IMR-90 (cell line): ENCODE results near the gene DEFB108B. TPM values are rescaled to one million over a fixed set of nuclear protein-coding genes. Genes with fewer than 3 reads are reported as not detected.
"Not testable (repeated sequence)": the region's sequence is repeated elsewhere in the genome, so short reads cannot be mapped to it uniquely, and the experiment has no call there.

Experiments
- ATAC-seq: fragments of 200-7000 bp; cut with Tn5 transposase; 2 replicates; pipeline ENCODE4 v1.9.1; 2020; ENCODE audit warnings: low read depth, mild to moderate bottlenecking, moderate library complexity
- BruUV-seq: library from RNA; stranded (reverse); fragments of 400-500 nt; replicated peaks from 2 replicates; lab custom pipeline; 2021; lab: Mats Ljungman, UMichigan
- CTCF ChIA-PET: fragments of 300-600 bp; formaldehyde crosslinking; extraction: SDS; loops from one replicate; lab custom pipeline; 2021; ENCODE audit warnings: antibody characterized with exemption; lab: Yijun Ruan, JAX
- POLR2A ChIA-PET: fragments of 300-600 bp; sonication (Branson Sonifier 250); formaldehyde crosslinking; loops from one replicate; lab custom pipeline; 2022; ENCODE audit warnings: antibody characterized with exemption; ENCODE audit not compliant: unreplicated experiment; lab: Charles Lee
- DNase-seq: peaks from one replicate; pipeline ENCODE4 v3.0.0; 2013
- H2AFZ ChIP-seq: replicated peaks from 2 replicates; pipeline ENCODE3; 2013; ENCODE audit warnings: low read length, mild to moderate bottlenecking; ENCODE audit not compliant: poor library complexity
- H2AK5ac ChIP-seq: 2 replicates; pipeline ENCODE4 v1.6.1; 2013; ENCODE audit warnings: low read depth, low read length, inconsistent platforms
- H2AK9ac ChIP-seq: replicated peaks from 2 replicates; pipeline ENCODE3; 2013; ENCODE audit warnings: mild to moderate bottlenecking, low read depth, low read length, moderate library complexity; ENCODE audit not compliant: poor library complexity
- H2BK120ac ChIP-seq: 2 replicates; pipeline ENCODE4 v1.6.1; 2013; ENCODE audit warnings: low read depth, low read length, inconsistent platforms
- H2BK15ac ChIP-seq: 3 replicates; pipeline ENCODE4 v1.6.1; 2013; ENCODE audit warnings: low read depth, low read length, inconsistent platforms
- H2BK20ac ChIP-seq: 2 replicates; pipeline ENCODE4 v1.6.1; 2013; ENCODE audit warnings: low read depth, mild to moderate bottlenecking, inconsistent platforms, low read length, moderate library complexity
- H2BK5ac ChIP-seq: 2 replicates; pipeline ENCODE4 v1.6.1; 2013; ENCODE audit warnings: mild to moderate bottlenecking, low read depth, low read length, inconsistent platforms; ENCODE audit not compliant: poor library complexity, severe bottlenecking
- H3K14ac ChIP-seq: replicated peaks from 2 replicates; pipeline ENCODE4 v1.6.1; 2013; ENCODE audit warnings: low read depth, low read length, inconsistent platforms
- H3K18ac ChIP-seq: 2 replicates; pipeline ENCODE4 v1.6.1; 2013; ENCODE audit warnings: low read depth, low read length, control low read depth
- H3K23ac ChIP-seq: 2 replicates; pipeline ENCODE4 v1.6.1; 2013; ENCODE audit warnings: low read depth, low read length, inconsistent platforms
- H3K27ac ChIP-seq: 2 replicates; pipeline ENCODE4 v1.5.1; 2013; ENCODE audit warnings: mild to moderate bottlenecking, control low read depth, low read length; ENCODE audit not compliant: insufficient read depth
- H3K27me3 ChIP-seq: 2 replicates; pipeline ENCODE4 v1.6.1; 2013; ENCODE audit warnings: low read length; ENCODE audit not compliant: control insufficient read depth, insufficient read depth
- H3K36me3 ChIP-seq: 2 replicates; pipeline ENCODE4 v1.6.1; 2013; ENCODE audit warnings: low read length, mixed read lengths; ENCODE audit not compliant: control insufficient read depth, insufficient read depth
- H3K4ac ChIP-seq: 2 replicates; pipeline ENCODE4 v1.6.1; 2013; ENCODE audit warnings: low read depth, low read length, inconsistent platforms
- H3K4me1 ChIP-seq: 2 replicates; pipeline ENCODE4 v1.6.1; 2013; ENCODE audit warnings: low read length, mixed read lengths; ENCODE audit not compliant: control insufficient read depth, insufficient read depth
- H3K4me2 ChIP-seq: 2 replicates; pipeline ENCODE4 v1.6.1; 2013; ENCODE audit warnings: low read depth, mild to moderate bottlenecking, control low read depth, low read length, moderate library complexity
- H3K4me3 ChIP-seq: 2 replicates; pipeline ENCODE4 v1.5.1; 2013; ENCODE audit warnings: low read depth, mild to moderate bottlenecking, control low read depth, low read length, moderate library complexity; ENCODE audit not compliant: insufficient read depth
- H3K56ac ChIP-seq: 2 replicates; pipeline ENCODE4 v1.6.1; 2013; ENCODE audit warnings: low read length, inconsistent platforms; ENCODE audit not compliant: insufficient read depth; ENCODE audit errors: extremely low read depth
- H3K79me1 ChIP-seq, 2 experiments: 2 replicates each; pipeline ENCODE4 v1.6.1; 2013; ENCODE audit warnings: low read length in 2 of 2, inconsistent platforms in 1 of 2, low read depth in 1 of 2
- H3K9ac ChIP-seq: 2 replicates; pipeline ENCODE4 v1.6.1; 2013; ENCODE audit warnings: low read depth, low read length, control low read depth
- H3K9me1 ChIP-seq: 2 replicates; pipeline ENCODE4 v1.6.1; 2013; ENCODE audit warnings: low read length, inconsistent platforms; ENCODE audit not compliant: insufficient read depth
- H3K9me3 ChIP-seq: 2 replicates; pipeline ENCODE4 v1.6.1; 2013; ENCODE audit warnings: low read length; ENCODE audit not compliant: control insufficient read depth, insufficient read depth
- H4K20me1 ChIP-seq: 2 replicates; pipeline ENCODE4 v1.6.1; 2013; ENCODE audit warnings: low read length, inconsistent platforms; ENCODE audit not compliant: insufficient read depth
- H4K5ac ChIP-seq: 2 replicates; pipeline ENCODE4 v1.6.1; 2013; ENCODE audit warnings: mild to moderate bottlenecking, low read depth, low read length, control low read depth
- H4K8ac ChIP-seq, 2 experiments: 2 replicates each; pipeline ENCODE4 v1.6.1; 2013; ENCODE audit warnings: low read depth in 2 of 2, low read length in 2 of 2, control low read depth in 1 of 2, inconsistent platforms in 1 of 2
- H4K91ac ChIP-seq: 2 replicates; pipeline ENCODE4 v1.6.1; 2013; ENCODE audit warnings: low read depth, low read length, inconsistent platforms; ENCODE audit not compliant: insufficient read depth
- WGBS, 2 experiments: methylation state at CpG; one replicate each; pipeline versions ENCODE4 v1.1.5 to v1.1.7; 2013; ENCODE audit warnings: missing lambda C conversion rate in 2 of 2; ENCODE audit not compliant: insufficient read length in 1 of 2; ENCODE audit errors: extremely low coverage in 2 of 2; 5-methylcytosine and 5-hydroxymethylcytosine counted together
- dilution Hi-C: fragments of 300-500 bp; cut with HindIII; formaldehyde crosslinking; loops from one replicate; pipeline ENCODE4 v1.14.3; 2018; ENCODE audit warnings: low sequenced_read_pairs; ENCODE audit not compliant: unreplicated experiment
- in situ Hi-C: fragments of 300-500 bp; cut with MboI; formaldehyde crosslinking; loops from 3 replicates; pipeline ENCODE4 v1.14.3; 2019; ENCODE audit warnings: low sequenced_read_pairs, inconsistent platforms, mixed read lengths
- intact Hi-C: fragments of 100-400 bp; cut with micrococcal nuclease; formaldehyde crosslinking; loops from 2 replicates; pipeline ENCODE4 v1.10.0; 2022
- polyA plus RNA-seq, 3 experiments: library from polyadenylated mRNA; depleted of rRNA; stranded (reverse); fragments of >200 nt; gene quantifications; 2 replicates each; pipeline ENCODE4 v1.2.3, GENCODE V29; 2012; ENCODE audit warnings: low replicate concordance in 1 of 3
- total RNA-seq: library from RNA; depleted of rRNA; stranded (reverse); fragments of >200 nt; gene quantifications from 2 replicates; pipeline ENCODE4 v1.2.3, GENCODE V29; 2012

DEFB108B gene
- total and polyA plus RNA-seq, 2 of the 4 experiments (the other 2 are of a cell fraction): not detected

- H2BK5ac ChIP-seq, H2BK20ac ChIP-seq, H2BK15ac ChIP-seq, BruUV-seq, H3K36me3 ChIP-seq, H3K4ac ChIP-seq, H3K14ac ChIP-seq, H2AK5ac ChIP-seq, H3K9ac ChIP-seq, H4K5ac ChIP-seq, CTCF ChIA-PET, H3K79me1 ChIP-seq, H3K27ac ChIP-seq, H2AFZ ChIP-seq, H3K9me1 ChIP-seq, intact Hi-C loops, H3K18ac ChIP-seq, H3K23ac ChIP-seq, H3K9me3 ChIP-seq, H4K91ac ChIP-seq, in situ Hi-C loops, H2BK120ac ChIP-seq, H3K56ac ChIP-seq, H2AK9ac ChIP-seq, H3K4me2 ChIP-seq, ATAC-seq, H4K8ac ChIP-seq, H3K4me3 ChIP-seq, DNase-seq, POLR2A ChIA-PET, H3K4me1 ChIP-seq, dilution Hi-C loops, H3K27me3 ChIP-seq, H4K20me1 ChIP-seq: not testable (repeated sequence)
- 100% methylated on average over 1 of the region's 6 CpGs; no CpG with 5 or more reads in 1 of the 2 experiments for WGBS, 2 experiments
Observed at GRCh38 chr11:71842720-71843119, 9.7 kb downstream of the DEFB108B start.

- intact Hi-C loops, dilution Hi-C loops: not testable (repeated sequence)
Observed at GRCh38 chr11:71843355-71843754, 10.4 kb downstream of the DEFB108B start.

More at GRCh38 chr11:71843355-71843754, 10.4 kb downstream of the DEFB108B start:
- H2AK5ac ChIP-seq, H3K56ac ChIP-seq, in situ Hi-C loops, H2BK15ac ChIP-seq, H3K4me3 ChIP-seq, H4K5ac ChIP-seq, H3K23ac ChIP-seq, DNase-seq, H3K18ac ChIP-seq, H2BK20ac ChIP-seq, H2BK120ac ChIP-seq, H3K27ac ChIP-seq, H4K91ac ChIP-seq, H3K27me3 ChIP-seq, H2AK9ac ChIP-seq, H3K4me1 ChIP-seq, H3K4ac ChIP-seq, CTCF ChIA-PET, H2BK5ac ChIP-seq, H4K8ac ChIP-seq, H3K9me3 ChIP-seq, H3K14ac ChIP-seq, BruUV-seq, H4K20me1 ChIP-seq, H3K9me1 ChIP-seq, H3K9ac ChIP-seq, H2AFZ ChIP-seq, H3K4me2 ChIP-seq, ATAC-seq, H3K36me3 ChIP-seq, H3K79me1 ChIP-seq: not testable (repeated sequence)
- POLR2A ChIA-PET: interaction anchor here (0.6 kb wide), 1 partner anchor 11 kb away, joined by 3 read pairs; no protein-coding TSS in a partner anchor
- WGBS, 2 experiments: 71% methylated on average over 3 of the region's 4 CpGs; no CpG with 5 or more reads in 1 of the 2 experiments
